WTC11 (cell line): ENCODE data around the gene ROPN1. TPM values are rescaled to one million over a fixed set of nuclear protein-coding genes. Genes with fewer than 3 reads are reported as not detected.

ENCODE experiments used
- ATAC-seq: fragments of 200-7000 bp; cut with Tn5 transposase; 2 replicates; pipeline ENCODE4 v1.10.0; 2021; ENCODE audit warnings: mild to moderate bottlenecking, moderate library complexity
- CTCF ChIA-PET: fragments of 300-600 bp; sonication (Branson Sonifier 250); formaldehyde crosslinking; loops from one replicate; lab custom pipeline; 2021; ENCODE audit warnings: antibody characterized with exemption; lab: Charles Lee
- POLR2A ChIA-PET: fragments of 350-600 bp; sonication (Branson Sonifier 250); formaldehyde crosslinking; loops from one replicate; lab custom pipeline; 2021; ENCODE audit warnings: antibody characterized with exemption; lab: Charles Lee
- DNase-seq: peaks from one replicate; pipeline ENCODE4 v3.0.0; 2021; ENCODE audit warnings: low spot score
- H3K27ac Mint-ChIP-seq: 2 replicates; pipeline ENCODE4 v1.8.0; 2021; ENCODE audit warnings: mixed read lengths
- H3K27me3 Mint-ChIP-seq: 2 replicates; pipeline ENCODE4 v1.8.0; 2021; ENCODE audit warnings: low read depth, mild to moderate bottlenecking, moderate library complexity, mixed read lengths
- H3K36me3 Mint-ChIP-seq: 2 replicates; pipeline ENCODE4 v1.8.0; 2021; ENCODE audit warnings: mixed read lengths
- H3K4me1 Mint-ChIP-seq: 2 replicates; pipeline ENCODE4 v1.8.0; 2022; ENCODE audit warnings: mixed read lengths
- H3K4me3 Mint-ChIP-seq: 2 replicates; pipeline ENCODE4 v1.8.0; 2021; ENCODE audit warnings: mild to moderate bottlenecking, moderate library complexity, mixed read lengths
- H3K9me3 Mint-ChIP-seq: 2 replicates; pipeline ENCODE4 v1.8.0; 2021; ENCODE audit warnings: mixed read lengths
- ATF6 ChIP-seq: sonication (generic); formaldehyde crosslinking; IDR thresholded peaks from 2 replicates; pipeline ENCODE4 v1.8.1; 2023; ENCODE audit warnings: mild to moderate bottlenecking, missing genetic modification reagents
- CREM ChIP-seq: sonication (generic); formaldehyde crosslinking; IDR thresholded peaks from 2 replicates; pipeline ENCODE4 v1.8.1; 2022; ENCODE audit warnings: mild to moderate bottlenecking, missing genetic modification reagents, moderate library complexity
- ETV6 ChIP-seq: sonication (generic); formaldehyde crosslinking; IDR thresholded peaks from 2 replicates; pipeline ENCODE4 v1.8.1; 2022; ENCODE audit warnings: mild to moderate bottlenecking, missing genetic modification reagents
- FOXK1 ChIP-seq: sonication (generic); formaldehyde crosslinking; IDR thresholded peaks from 2 replicates; pipeline ENCODE4 v1.8.0; 2022; ENCODE audit warnings: mild to moderate bottlenecking, moderate library complexity, missing genetic modification reagents
- JUN ChIP-seq: sonication (generic); formaldehyde crosslinking; IDR thresholded peaks from 2 replicates; pipeline ENCODE4 v1.8.0; 2023; ENCODE audit warnings: mild to moderate bottlenecking, missing genetic modification reagents
- KAT7 ChIP-seq: sonication (generic); formaldehyde crosslinking; IDR thresholded peaks from 2 replicates; pipeline ENCODE4 v1.8.1; 2023; ENCODE audit warnings: missing genetic modification reagents, mild to moderate bottlenecking, borderline replicate concordance
- RORB ChIP-seq: fragments of 250-450 bp; sonication (Bioruptor Pico); IDR thresholded peaks from 2 replicates; pipeline ENCODE4 v1.9.0; 2021; ENCODE audit warnings: mild to moderate bottlenecking
- ZBTB21 ChIP-seq: sonication (generic); formaldehyde crosslinking; IDR thresholded peaks from 2 replicates; pipeline ENCODE4 v1.8.1; 2023; ENCODE audit warnings: mild to moderate bottlenecking, missing genetic modification reagents, borderline replicate concordance
- ZNF512 ChIP-seq: sonication (generic); formaldehyde crosslinking; IDR thresholded peaks from 2 replicates; pipeline ENCODE4 v1.8.1; 2022; ENCODE audit warnings: missing genetic modification reagents, borderline replicate concordance
- total RNA-seq: library from RNA; stranded (reverse); gene quantifications from 3 replicates; pipeline ENCODE4 v1.2.3, GENCODE V29; 2021
- TF ChIP-seq, protein P1 (sequence below): sonication (generic); formaldehyde crosslinking; IDR thresholded peaks from 2 replicates; pipeline ENCODE4 v1.8.1; 2023; ENCODE audit warnings: mild to moderate bottlenecking, missing genetic modification reagents, moderate library complexity
- TF ChIP-seq, protein P2 (sequence below): sonication (generic); formaldehyde crosslinking; IDR thresholded peaks from 2 replicates; pipeline ENCODE4 v1.8.0; 2023; ENCODE audit warnings: missing genetic modification reagents, mild to moderate bottlenecking, borderline replicate concordance
- TF ChIP-seq, protein P3 (sequence below): sonication (generic); formaldehyde crosslinking; IDR thresholded peaks from 2 replicates; pipeline ENCODE4 v1.8.1; 2022; ENCODE audit warnings: mild to moderate bottlenecking, moderate library complexity, missing genetic modification reagents
- TF ChIP-seq, protein P4 (sequence below): sonication (generic); formaldehyde crosslinking; IDR thresholded peaks from 2 replicates; pipeline ENCODE4 v1.8.1; 2022; ENCODE audit warnings: mild to moderate bottlenecking, missing genetic modification reagents, moderate library complexity, borderline replicate concordance

Gene ROPN1
- total RNA-seq, 1 experiment from 2014 or later: not detected

- TF ChIP-seq ATF6 (CRISPR knock-in tag) (no peak), ZBTB21 (no peak), ETV6 (CRISPR knock-in tag) (no peak)
- TF ChIP-seq, protein P1, sequence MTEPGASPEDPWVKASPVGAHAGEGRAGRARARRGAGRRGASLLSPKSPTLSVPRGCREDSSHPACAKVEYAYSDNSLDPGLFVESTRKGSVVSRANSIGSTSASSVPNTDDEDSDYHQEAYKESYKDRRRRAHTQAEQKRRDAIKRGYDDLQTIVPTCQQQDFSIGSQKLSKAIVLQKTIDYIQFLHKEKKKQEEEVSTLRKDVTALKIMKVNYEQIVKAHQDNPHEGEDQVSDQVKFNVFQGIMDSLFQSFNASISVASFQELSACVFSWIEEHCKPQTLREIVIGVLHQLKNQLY (CRISPR knock-in tag): no peak
- H3K27ac Mint-ChIP-seq: no peak overlapping the region
- H3K36me3 Mint-ChIP-seq: no peaks in the 10 kb centered on the region
- ATAC-seq (no peak), DNase-seq (no peak)
- H3K27me3 Mint-ChIP-seq: peaks cover 45% of the 10 kb centered on the region
- H3K4me1 Mint-ChIP-seq: no peaks in the 10 kb centered on the region
- no peak overlapping the region for H3K4me3 Mint-ChIP-seq
- H3K9me3 Mint-ChIP-seq: peaks cover 5% of the 10 kb centered on the region
- CTCF ChIA-PET: no interaction called here
- POLR2A ChIA-PET: no interaction called here
Measured at GRCh38 chr3:123997543-123997942, 5.6 kb upstream of the ROPN1 start.

DNA sequence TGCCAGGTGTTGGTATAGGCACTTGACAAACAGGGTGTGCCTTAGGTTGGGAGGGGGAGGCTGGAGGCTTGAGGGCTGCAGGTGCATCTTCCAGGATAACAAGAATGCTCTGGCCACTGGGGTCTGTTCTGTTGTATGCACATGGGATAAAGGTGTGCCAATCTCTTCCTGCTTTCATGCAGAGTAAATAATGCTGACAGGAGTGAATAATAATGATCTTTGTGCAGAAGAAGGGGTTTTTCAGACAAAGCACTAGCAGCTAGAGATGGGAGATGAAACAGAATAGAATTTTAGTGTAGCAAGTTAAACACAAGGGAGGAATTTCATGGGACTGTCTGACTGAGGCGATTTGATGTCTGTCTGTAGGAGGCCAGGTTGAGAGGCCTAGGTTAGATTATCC, 1.9 kb upstream of the ROPN1 start:
- TF ChIP-seq, protein P2, sequence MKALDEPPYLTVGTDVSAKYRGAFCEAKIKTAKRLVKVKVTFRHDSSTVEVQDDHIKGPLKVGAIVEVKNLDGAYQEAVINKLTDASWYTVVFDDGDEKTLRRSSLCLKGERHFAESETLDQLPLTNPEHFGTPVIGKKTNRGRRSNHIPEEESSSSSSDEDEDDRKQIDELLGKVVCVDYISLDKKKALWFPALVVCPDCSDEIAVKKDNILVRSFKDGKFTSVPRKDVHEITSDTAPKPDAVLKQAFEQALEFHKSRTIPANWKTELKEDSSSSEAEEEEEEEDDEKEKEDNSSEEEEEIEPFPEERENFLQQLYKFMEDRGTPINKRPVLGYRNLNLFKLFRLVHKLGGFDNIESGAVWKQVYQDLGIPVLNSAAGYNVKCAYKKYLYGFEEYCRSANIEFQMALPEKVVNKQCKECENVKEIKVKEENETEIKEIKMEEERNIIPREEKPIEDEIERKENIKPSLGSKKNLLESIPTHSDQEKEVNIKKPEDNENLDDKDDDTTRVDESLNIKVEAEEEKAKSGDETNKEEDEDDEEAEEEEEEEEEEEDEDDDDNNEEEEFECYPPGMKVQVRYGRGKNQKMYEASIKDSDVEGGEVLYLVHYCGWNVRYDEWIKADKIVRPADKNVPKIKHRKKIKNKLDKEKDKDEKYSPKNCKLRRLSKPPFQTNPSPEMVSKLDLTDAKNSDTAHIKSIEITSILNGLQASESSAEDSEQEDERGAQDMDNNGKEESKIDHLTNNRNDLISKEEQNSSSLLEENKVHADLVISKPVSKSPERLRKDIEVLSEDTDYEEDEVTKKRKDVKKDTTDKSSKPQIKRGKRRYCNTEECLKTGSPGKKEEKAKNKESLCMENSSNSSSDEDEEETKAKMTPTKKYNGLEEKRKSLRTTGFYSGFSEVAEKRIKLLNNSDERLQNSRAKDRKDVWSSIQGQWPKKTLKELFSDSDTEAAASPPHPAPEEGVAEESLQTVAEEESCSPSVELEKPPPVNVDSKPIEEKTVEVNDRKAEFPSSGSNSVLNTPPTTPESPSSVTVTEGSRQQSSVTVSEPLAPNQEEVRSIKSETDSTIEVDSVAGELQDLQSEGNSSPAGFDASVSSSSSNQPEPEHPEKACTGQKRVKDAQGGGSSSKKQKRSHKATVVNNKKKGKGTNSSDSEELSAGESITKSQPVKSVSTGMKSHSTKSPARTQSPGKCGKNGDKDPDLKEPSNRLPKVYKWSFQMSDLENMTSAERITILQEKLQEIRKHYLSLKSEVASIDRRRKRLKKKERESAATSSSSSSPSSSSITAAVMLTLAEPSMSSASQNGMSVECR (CRISPR knock-in tag): no peak
- TF ChIP-seq, protein P3, sequence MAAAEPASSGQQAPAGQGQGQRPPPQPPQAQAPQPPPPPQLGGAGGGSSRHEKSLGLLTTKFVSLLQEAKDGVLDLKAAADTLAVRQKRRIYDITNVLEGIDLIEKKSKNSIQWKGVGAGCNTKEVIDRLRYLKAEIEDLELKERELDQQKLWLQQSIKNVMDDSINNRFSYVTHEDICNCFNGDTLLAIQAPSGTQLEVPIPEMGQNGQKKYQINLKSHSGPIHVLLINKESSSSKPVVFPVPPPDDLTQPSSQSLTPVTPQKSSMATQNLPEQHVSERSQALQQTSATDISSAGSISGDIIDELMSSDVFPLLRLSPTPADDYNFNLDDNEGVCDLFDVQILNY: no peak
- TF ChIP-seq JUN: no peak
- no peak for TF ChIP-seq ZNF512 (CRISPR knock-in tag)
- no peak for TF ChIP-seq KAT7 (CRISPR knock-in tag)
- TF ChIP-seq, protein P4, sequence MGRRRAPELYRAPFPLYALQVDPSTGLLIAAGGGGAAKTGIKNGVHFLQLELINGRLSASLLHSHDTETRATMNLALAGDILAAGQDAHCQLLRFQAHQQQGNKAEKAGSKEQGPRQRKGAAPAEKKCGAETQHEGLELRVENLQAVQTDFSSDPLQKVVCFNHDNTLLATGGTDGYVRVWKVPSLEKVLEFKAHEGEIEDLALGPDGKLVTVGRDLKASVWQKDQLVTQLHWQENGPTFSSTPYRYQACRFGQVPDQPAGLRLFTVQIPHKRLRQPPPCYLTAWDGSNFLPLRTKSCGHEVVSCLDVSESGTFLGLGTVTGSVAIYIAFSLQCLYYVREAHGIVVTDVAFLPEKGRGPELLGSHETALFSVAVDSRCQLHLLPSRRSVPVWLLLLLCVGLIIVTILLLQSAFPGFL (CRISPR knock-in tag): no peak
- TF ChIP-seq RORB (CRISPR knock-in tag): no peak
- no peak for TF ChIP-seq CREM (CRISPR knock-in tag)
- TF ChIP-seq FOXK1 (CRISPR knock-in tag): no peak
- H3K4me1 Mint-ChIP-seq: no peaks in the 10 kb centered on the region
- ChIA-PET POLR2A (no interaction called here), CTCF (no interaction called here)
- no peak overlapping the region for H3K27ac Mint-ChIP-seq
- DNase-seq (no peak), ATAC-seq (no peak)
- H3K27me3 Mint-ChIP-seq: peaks cover 48% of the 10 kb centered on the region
- H3K9me3 Mint-ChIP-seq: peaks cover 5% of the 10 kb centered on the region
- no peaks in the 10 kb centered on the region for H3K36me3 Mint-ChIP-seq
- no peak overlapping the region for H3K4me3 Mint-ChIP-seq
